Pancreas (tissue), 10 donors: ENCODE results near the gene GNA14. TPM values are rescaled to one million over a fixed set of nuclear protein-coding genes. Genes with fewer than 3 reads are reported as not detected.

Experiments
- ATAC-seq, 4 donors: fragments of 200-7000 bp; cut with Tn5 transposase; one replicate each; pipeline versions ENCODE4 v1.8.0 to v1.9.1; 2020; ENCODE audit warnings: mild to moderate bottlenecking in 4 of 4, moderate library complexity in 4 of 4
- DNase-seq, 6 donors: peaks; one replicate each; pipeline ENCODE4 v3.0.0-alpha.2; 2020
- FAIRE-seq: peaks from 2 replicates; lab custom pipeline; 2012; peaks lifted over from hg19 to GRCh38; lab: Jason Lieb, UNC
- H3K27ac ChIP-seq, 4 donors: fragments of 200-600 bp; sonication (generic); 1 replicate in 3 of 4; 2 replicates in 1 of 4; pipeline versions ENCODE4 v1.5.0 to v1.8.0; 2020
- H3K27me3 ChIP-seq, 4 donors: fragments of 200-600 bp; one replicate each; pipeline ENCODE4 v1.8.0; 2021
- H3K36me3 ChIP-seq, 3 donors: fragments of 200-600 bp; sonication (generic) in 1 of 3; one replicate each; pipeline versions ENCODE4 v1.5.0 to v1.8.0; 2020 to 2021
- H3K4me1 ChIP-seq, 3 donors: fragments of 200-600 bp; one replicate each; pipeline ENCODE4 v1.8.0; 2021
- H3K4me3 ChIP-seq, 4 donors: fragments of 200-600 bp; sonication (generic) in 2 of 4; one replicate each; pipeline versions ENCODE4 v1.5.0 to v1.8.0; 2020 to 2021
- H3K9me3 ChIP-seq, 4 donors: fragments of 200-600 bp; one replicate each; pipeline ENCODE4 v1.8.0; 2021
- WGBS, 2 donors: extraction: QIAGEN DNeasy Blood & Tissue Kit; methylation state at CpG; one replicate each; pipeline ENCODE4 v1.1.7; 2013; 5-methylcytosine and 5-hydroxymethylcytosine counted together
- intact Hi-C, 3 donors: fragments of 100-400 bp; cut with DNase I; formaldehyde crosslinking; loops; one replicate each; pipeline versions ENCODE4 v1.11.1 to v1.14.2; 2022
- polyA plus RNA-seq, 2 donors: library from polyadenylated mRNA; stranded (reverse); fragments of 200-250 nt; gene quantifications; one replicate each; pipeline ENCODE4 v1.2.3, GENCODE V29; 2013
- total RNA-seq, 6 donors: library from RNA; stranded (reverse); fragmentation: NEBNext Ultra II Directional in 4 of 6; extraction: Animal tissue kit (Norgen Biotek cat#: 25700) in 4 of 6; gene quantifications; one replicate each; pipeline versions ENCODE4 v1.2.1 to v1.2.4, GENCODE V29; 2021 to 2023
- TF ChIP-seq, protein P1 (sequence below), 4 donors: fragments of 200-600 bp; sonication (generic) in 3 of 4; IDR thresholded peaks; one replicate each; pipeline versions ENCODE4 v1.5.0 to v1.8.0; 2021; ENCODE audit warnings: antibody characterized with exemption in 4 of 4
- donor health status: healthy with polysubstance abuse.
- donor health status: DM: no; HTN: no; CAD: no; lungs with moderate emphysema.
- donor health status: DM: no; HTN: no; CAD: no.
- donor health status: control.
- donor health status: control.
- donor health status: Bipolar disorder and iron deficiency.
- donor health status: DM: yes; HTN: yes; CAD: no.
- donor health status: DM: no; HTN: no; CAD: no.
- donor health status: DM: no; HTN: no; CAD: no.
- donor health status: DM: yes; HTN: yes; CAD: no.

The GNA14 gene
- total and polyA plus RNA-seq, 8 donors, result 0.92 to 2.0 (median 1.5) TPM

DNA sequence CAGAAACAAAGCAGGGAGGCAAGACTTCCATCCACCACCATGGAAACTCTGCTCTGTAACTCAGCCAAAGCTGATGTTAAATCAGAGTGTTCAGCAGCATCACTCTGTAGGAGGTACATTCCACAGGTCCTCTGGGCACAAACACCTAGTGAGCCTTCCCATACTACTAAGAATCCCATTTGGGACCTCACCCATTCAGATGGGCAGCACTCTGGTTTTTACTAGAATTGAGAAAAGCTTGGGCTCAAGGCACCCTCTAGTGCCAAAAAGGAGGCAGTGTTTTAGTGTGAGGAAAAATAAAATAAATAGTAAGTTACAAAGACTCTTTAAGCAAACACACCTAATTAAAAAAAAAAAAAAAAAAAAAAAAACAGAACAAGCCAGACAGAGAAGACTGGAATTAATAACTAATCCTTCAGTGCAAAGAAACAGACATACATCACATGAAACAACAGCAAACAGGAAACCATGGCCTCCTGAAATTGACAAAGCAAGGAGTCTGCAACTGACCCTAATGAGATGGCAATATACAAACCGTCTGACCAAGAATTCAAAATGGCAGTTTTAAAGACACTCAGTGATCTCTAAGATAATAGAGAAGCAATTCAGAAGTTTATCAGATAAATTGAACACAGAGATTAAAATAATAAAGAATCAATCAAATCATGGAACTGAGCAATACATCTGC is 159.5 kb downstream of the GNA14 start:
- ATAC-seq (peak in 2 of 4 donors; percentile 32 to 47), FAIRE-seq (no peak), DNase-seq (no peak)
- Histone ChIP-seq H3K27ac (no peak overlapping the region), H3K4me1 (no peaks in the 10 kb centered on the region), H3K4me3 (no peak overlapping the region), H3K36me3 (no peaks in the 10 kb centered on the region), H3K27me3 (no peaks in the 10 kb centered on the region), H3K9me3 (no peaks in the 10 kb centered on the region)
- WGBS, 2 donors, result 47 to 65% methylated on average over 1 of the region's 1 CpG
- TF ChIP-seq, protein P1, sequence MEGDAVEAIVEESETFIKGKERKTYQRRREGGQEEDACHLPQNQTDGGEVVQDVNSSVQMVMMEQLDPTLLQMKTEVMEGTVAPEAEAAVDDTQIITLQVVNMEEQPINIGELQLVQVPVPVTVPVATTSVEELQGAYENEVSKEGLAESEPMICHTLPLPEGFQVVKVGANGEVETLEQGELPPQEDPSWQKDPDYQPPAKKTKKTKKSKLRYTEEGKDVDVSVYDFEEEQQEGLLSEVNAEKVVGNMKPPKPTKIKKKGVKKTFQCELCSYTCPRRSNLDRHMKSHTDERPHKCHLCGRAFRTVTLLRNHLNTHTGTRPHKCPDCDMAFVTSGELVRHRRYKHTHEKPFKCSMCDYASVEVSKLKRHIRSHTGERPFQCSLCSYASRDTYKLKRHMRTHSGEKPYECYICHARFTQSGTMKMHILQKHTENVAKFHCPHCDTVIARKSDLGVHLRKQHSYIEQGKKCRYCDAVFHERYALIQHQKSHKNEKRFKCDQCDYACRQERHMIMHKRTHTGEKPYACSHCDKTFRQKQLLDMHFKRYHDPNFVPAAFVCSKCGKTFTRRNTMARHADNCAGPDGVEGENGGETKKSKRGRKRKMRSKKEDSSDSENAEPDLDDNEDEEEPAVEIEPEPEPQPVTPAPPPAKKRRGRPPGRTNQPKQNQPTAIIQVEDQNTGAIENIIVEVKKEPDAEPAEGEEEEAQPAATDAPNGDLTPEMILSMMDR (IDR thresholded peaks at IDR 0.05), result no peak
- intact Hi-C loops, result no loop called here

DNA sequence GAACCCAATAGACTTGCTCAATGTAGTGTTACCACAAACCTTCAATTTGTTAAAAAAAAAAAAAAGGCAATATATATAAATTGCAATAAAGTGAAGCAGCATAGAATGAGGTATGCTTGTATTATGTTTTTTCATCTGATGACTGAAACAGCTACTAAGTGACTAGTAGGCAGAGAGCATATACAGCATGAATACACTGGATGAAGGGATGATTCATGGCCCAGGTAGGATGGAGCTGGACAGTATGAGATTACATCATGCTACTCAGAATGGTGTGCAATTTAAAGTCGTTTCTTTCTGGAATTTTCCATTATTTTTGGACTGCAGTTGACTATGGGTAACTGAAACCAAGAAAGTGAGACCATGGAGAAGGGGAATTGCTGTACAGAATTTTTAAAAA is 161.2 kb downstream of the GNA14 start:
- H3K27me3 ChIP-seq, result no peaks in the 10 kb centered on the region
- intact Hi-C loops, result no loop called here
- no peaks in the 10 kb centered on the region for H3K9me3 ChIP-seq
- FAIRE-seq (no peak), DNase-seq (no peak), ATAC-seq (no peak)
- no peaks in the 10 kb centered on the region for H3K36me3 ChIP-seq
- no peaks in the 10 kb centered on the region for H3K4me1 ChIP-seq
- no peak overlapping the region for H3K4me3 ChIP-seq
- no peak overlapping the region for H3K27ac ChIP-seq
- TF ChIP-seq, protein P1 (IDR thresholded peaks at IDR 0.05), result no peak
- 25 to 38% methylated on average over 1 of the region's 1 CpG for WGBS, 2 donors

DNA sequence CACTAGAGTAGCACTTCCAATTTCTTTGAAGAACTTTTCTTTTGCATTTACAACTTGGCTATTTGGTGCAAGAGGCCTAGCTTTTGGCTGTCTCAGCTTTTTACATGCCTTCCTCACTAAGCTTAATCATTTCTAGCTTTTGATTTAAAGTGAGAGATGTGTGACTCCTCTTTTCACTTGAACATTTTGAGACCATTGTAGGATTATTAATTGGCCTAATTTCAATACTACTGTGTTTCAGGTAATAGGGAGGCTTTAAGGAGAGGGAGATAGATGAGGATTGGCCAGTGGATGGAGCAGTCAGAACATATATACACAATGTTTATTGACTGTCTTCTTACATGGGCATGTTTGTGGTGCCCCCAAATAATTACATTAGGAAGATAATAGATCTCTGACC is 161.7 kb downstream of the GNA14 start:
- DNase-seq, result no peak
- ATAC-seq, result no peak
- intact Hi-C loops, result no loop called here
- H3K4me1 ChIP-seq, result no peaks in the 10 kb centered on the region
- no peak for FAIRE-seq
- H3K27me3 ChIP-seq, result no peaks in the 10 kb centered on the region
- no peaks in the 10 kb centered on the region for H3K36me3 ChIP-seq
- H3K9me3 ChIP-seq, result no peaks in the 10 kb centered on the region
- no peak overlapping the region for H3K4me3 ChIP-seq
- TF ChIP-seq, protein P1 (IDR thresholded peaks at IDR 0.05), result no peak
- H3K27ac ChIP-seq, result no peak overlapping the region

DNA sequence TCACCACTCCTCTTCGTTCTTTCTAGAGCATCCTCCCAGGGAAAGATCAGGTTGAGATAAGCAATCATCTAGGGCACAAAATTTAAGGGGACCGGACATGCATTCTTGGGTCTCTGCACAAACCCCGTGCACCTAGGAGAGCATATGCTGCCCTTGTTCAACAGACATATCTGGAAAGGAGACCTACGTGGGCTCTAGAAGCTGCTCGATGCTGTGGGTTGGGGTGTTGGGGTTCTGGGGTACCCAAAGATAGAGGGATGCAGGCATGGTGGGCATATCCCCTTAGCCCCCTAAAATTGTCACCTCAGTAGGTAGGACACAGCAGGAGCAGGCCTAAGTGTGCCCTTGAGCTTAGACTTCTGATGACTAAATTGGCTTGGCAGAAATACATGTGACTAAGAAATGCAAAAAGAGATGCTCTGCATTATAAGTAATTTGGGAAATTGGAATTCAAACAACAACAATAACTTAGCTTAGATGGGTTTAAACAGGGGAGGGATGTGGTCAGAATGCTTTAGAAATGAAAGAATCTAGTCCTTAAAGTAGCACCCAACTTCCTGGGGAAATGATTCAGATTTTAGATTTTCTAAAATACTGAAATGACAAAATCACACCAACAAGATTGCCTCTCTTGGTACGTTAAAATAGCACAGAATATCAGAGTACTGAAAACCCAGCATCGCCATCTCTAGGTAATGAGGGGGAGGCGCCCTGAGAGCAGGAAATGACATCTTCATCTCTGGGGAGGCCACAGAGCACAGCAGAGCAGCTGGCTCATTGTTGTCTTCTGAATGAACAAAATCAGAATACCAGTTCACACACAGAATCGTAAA is 172.3 kb downstream of the GNA14 start:
- DNase-seq (no peak), FAIRE-seq (no peak), ATAC-seq (no peak)
- TF ChIP-seq, protein P1 (IDR thresholded peaks at IDR 0.05), result no peak
- intact Hi-C loops, result no loop called here
- Histone ChIP-seq H3K9me3 (no peaks in the 10 kb centered on the region), H3K4me3 (no peak overlapping the region), H3K4me1 (no peaks in the 10 kb centered on the region), H3K27me3 (no peaks in the 10 kb centered on the region), H3K36me3 (no peaks in the 10 kb centered on the region), H3K27ac (no peak overlapping the region)
- WGBS, 2 donors, result 73 to 78% methylated on average over 9 of the region's 9 CpGs

DNA sequence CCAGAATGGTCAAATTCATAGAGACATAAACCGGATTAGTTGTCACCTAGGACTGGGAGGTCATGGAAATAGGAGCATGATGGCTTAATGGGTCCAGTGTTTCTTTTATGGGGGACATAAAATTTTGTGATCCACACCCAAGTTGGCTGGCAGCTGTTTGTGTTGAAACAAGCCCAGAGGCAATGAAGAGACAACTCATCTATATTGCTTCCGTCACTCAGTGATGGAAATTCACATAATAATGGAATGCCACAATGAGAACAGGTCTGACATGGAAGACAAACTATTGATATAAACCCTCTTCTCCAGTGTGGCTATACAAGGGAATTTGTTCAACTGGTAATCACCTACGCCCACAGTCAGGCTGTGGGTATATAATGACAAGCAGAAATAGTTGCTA is 173.2 kb downstream of the GNA14 start:
- ATAC-seq (no peak), DNase-seq (no peak), FAIRE-seq (no peak)
- TF ChIP-seq, protein P1 (IDR thresholded peaks at IDR 0.05), result no peak
- H3K4me1 ChIP-seq, result no peaks in the 10 kb centered on the region
- H3K27me3 ChIP-seq, result no peaks in the 10 kb centered on the region
- H3K9me3 ChIP-seq, result no peaks in the 10 kb centered on the region
- no peak overlapping the region for H3K27ac ChIP-seq
- WGBS, 2 donors, result 91 to 95% methylated on average over 3 of the region's 3 CpGs
- H3K4me3 ChIP-seq, result no peak overlapping the region
- H3K36me3 ChIP-seq, result no peaks in the 10 kb centered on the region
- intact Hi-C loops, result no loop called here
